ENCODE results near the gene GALNT4.

The GALNT4 gene

GRCh38 chr12:89493670-89494302, 30.8 kb downstream of the GALNT4 start:
- DNase-seq (ENCODE audit: low read depth in 2 of 2) = no peak

DNA sequence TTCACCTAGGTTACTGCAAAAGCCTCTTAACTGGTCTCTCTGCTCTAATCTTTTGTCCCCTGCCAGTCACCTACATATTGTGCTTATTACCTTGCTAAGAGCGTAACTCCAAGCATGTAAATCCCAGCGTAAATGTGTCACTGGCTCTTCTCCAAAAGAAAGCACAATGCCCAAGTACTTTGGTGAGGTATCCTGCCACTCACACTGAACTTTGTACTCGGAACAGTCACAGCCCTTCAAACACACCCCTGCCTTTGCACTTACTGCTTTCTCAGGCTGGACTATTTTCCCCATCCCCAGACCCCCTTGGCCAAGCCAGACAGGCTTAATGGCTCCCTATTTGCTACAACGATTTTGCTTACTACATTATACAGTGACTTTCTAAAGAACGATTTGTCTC, 31.7 kb downstream of the GALNT4 start:
- no peak for DNase-seq (ENCODE audit: low read depth in 2 of 2)

GRCh38 chr12:89490922-89491321, 33.7 kb downstream of the GALNT4 start:
- DNase-seq (ENCODE audit: low read depth in 2 of 2) = no peak

DNA sequence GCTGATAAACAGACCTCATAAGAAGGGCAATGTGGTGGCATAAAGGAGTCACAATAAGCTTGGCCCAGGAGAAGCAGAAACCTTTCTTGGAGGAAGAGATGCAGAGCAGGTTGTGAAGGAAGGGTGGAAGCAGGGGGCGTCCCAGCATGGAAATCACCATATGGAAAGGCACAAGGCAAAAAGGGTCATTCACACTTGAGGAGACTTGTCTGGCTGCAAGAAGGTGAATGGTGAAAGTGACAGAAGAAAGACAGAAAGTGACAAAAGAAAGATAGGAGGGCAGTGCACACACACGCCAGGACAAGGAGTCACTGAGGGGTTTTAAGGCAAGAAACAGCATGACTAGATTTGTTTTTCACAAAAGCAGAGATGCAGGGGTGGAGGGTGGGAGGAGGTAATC, 38.3 kb downstream of the GALNT4 start:
- DNase-seq (ENCODE audit: low read depth in 2 of 2) = no peak

DNA sequence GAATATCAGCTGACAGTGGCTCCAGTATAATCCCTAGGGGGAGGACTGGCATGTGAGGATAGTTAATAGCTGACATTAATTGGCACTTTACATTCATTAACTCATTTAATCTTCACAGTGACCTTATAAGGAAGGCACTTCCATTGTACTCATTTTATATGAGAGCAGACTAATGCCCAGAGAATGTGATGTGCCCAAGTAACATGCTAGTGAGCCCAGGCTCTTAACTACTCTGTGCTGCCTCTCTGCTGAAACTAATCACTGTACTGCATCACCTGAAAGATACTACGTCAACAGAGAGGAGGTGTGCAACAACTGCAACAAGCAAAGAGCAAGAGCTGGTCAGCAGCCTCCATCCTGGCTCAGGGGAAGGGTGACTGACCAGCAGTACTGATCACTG, 40.1 kb downstream of the GALNT4 start:
- DNase-seq (ENCODE audit: low read depth in 2 of 2) = no peak

GRCh38 chr12:89481213-89481914, 43.2 kb downstream of the GALNT4 start:
- no peak for DNase-seq (ENCODE audit: low read depth in 2 of 2)

GRCh38 chr12:89479982-89480381, 44.6 kb downstream of the GALNT4 start:
- no peak for DNase-seq (ENCODE audit: low read depth in 2 of 2)

DNA sequence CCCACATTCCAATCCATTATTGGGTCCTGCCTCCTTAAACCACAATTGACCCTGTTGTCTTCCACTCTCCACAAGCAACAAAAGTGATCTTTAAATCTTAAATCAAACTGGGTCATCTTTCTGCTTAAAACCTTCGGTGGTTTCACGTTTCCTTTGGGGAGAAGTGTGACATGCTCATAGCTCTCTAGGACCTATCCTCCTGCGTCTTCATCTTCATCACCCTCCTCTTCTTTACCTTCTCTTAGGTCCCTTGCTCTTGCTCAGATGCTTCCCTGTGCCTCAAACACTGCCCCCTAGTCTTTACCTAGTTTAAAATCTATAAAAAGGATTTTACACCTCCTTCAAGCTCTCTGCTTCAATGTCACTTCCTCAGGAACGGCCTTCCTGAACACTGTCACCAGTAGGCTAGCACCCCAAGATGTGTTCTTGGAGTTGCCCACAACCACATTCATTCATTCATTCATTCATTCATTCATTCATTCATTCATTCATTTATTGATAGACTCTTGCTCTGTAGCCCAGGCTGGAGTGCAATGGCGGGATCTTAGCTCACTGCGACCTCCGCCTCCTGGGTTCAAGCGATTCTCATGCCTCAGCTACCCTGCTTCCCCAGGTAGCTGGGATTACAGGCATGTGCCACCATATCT, 46.8 kb downstream of the GALNT4 start:
- DNase-seq (ENCODE audit: low read depth in 2 of 2) = no peak

- no peak for DNase-seq (ENCODE audit: low read depth in 2 of 2)
These were observed 47.5 kb downstream of the GALNT4 start for GRCh38 chr12:89476904-89477595.

DNA sequence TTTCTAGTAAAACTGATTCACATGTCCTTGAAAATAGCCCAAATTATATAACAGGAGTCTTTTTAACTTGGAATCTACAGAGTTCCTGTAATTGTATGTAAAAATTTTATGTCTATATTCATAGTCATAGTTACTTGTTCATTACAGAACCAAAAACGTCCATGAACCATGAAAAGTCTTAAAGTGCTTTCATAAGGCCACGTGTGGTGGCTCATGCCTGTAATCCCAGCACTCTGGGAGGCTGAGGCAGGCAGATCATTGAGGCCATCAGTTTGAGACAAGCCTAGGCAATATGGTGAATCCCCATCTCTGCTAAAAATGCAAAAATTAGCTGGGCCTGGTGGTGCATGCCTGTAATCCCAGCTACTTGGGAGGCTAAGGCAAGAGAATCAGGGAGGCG, 48.4 kb downstream of the GALNT4 start:
- DNase-seq (ENCODE audit: low read depth in 2 of 2) = no peak

DNA sequence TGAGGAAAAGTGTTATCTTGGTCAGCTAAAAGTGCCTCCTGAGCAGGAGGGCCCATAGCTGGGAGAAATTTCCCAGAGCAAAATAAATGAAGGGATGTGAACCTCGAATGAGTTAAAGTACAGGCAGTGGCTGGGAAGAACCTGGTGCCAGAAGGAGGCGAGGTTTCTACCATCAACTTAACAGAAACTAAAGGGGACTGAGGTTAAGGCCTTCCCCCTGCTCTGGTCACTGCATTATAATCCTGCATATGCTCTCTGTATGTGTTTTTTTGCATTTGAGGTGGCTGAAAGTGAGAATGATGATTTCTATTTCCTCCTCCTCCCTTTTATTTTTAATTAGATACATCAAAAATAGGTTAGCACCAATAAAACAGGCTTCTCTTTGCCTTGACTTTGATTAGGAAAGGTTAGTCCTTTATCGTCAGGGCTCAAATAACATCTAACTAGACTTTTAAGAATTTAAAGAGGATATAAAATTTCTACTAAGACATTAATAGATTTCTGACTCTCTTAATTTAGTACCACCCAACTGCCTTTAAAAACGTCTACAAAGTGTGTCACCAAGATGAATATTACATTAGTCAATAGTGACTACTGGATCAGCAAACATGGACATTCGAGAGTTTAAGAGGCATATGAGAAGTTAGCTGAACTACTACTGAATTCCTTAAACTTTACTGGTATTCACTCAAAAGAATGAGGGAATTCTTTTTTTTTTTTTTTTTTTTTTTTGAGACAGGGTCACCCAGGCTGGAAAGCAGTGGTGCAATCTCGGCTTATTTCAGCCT, 49.2 kb downstream of the GALNT4 start:
- DNase-seq (ENCODE audit: low read depth in 2 of 2) = no peak

- DNase-seq (ENCODE audit: low read depth in 2 of 2) = no peak
These were observed 50.0 kb downstream of the GALNT4 start for GRCh38 chr12:89474615-89475014.

Measured in stimulated activated CD4-positive, alpha-beta T cell treated with anti-CD3 and anti-CD28 coated beads, Interleukin-1b, Interleukin-23, amount 100 ng/mL, for 4 hours (primary cell).